ENCODE data around the gene MYO1A.

DNA sequence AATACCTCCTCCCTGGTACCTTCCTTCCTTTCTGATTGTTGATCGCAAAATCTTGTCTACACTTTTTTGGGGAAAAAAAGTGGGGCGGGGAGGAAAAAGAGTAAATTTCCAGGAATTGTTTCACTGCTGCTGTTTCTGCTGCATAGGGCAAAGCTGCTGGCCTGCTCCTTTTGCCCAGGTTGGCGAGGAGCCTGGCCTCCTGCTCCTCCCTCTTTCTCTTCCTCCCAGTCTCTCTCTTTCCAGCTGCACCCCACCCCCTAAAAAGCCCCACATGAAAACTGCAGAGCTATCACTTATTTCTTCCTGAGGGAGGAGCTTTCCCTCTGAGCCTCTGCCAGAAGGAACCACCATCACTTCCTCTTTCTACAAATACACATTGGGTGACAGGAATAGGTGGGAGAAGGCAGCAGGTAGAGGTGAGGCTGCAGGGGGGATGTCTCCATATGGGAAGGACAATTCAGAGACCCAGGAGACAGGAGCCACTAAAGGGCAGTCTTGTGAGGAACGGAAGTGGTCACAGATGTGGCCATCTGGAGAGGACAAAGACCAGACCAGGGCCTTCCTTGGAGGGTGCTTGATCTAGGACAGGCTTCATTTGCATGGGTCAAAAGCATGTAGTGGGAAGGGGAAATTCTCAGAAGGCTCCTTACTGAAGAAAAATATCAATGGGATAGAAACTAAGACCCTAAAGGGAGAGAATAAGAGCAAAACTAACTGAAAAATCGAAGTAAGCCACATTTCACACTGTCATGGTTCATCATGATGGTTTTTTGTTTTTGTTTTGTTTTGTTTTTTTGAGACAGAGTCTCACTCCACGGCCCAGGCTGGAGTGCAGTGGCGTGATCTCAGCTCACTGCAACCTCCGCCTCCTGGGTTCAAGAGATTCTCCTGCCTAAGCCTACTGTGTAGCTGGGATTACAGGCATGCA is 58.3 kb downstream of the MYO1A start:
- TF ChIP-seq POLR2A (IDR thresholded peaks at IDR 0.05): no peak
- TF ChIP-seq, protein P1, sequence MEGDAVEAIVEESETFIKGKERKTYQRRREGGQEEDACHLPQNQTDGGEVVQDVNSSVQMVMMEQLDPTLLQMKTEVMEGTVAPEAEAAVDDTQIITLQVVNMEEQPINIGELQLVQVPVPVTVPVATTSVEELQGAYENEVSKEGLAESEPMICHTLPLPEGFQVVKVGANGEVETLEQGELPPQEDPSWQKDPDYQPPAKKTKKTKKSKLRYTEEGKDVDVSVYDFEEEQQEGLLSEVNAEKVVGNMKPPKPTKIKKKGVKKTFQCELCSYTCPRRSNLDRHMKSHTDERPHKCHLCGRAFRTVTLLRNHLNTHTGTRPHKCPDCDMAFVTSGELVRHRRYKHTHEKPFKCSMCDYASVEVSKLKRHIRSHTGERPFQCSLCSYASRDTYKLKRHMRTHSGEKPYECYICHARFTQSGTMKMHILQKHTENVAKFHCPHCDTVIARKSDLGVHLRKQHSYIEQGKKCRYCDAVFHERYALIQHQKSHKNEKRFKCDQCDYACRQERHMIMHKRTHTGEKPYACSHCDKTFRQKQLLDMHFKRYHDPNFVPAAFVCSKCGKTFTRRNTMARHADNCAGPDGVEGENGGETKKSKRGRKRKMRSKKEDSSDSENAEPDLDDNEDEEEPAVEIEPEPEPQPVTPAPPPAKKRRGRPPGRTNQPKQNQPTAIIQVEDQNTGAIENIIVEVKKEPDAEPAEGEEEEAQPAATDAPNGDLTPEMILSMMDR (IDR thresholded peaks at IDR 0.05 in 4 of 5, conservative IDR thresholded peaks at IDR 0.05 in 1 of 5): no peak

Measured in gastrocnemius medialis (tissue), 4 donors.